Adrenal gland (tissue), 5 donors: ENCODE data around the gene ARMC2.

Experiments
- POLR2A ChIP-seq, 2 donors: fragments of 450-650 bp; IDR thresholded peaks; one replicate each; pipeline ENCODE4 v1.6.1; 2017; ENCODE audit warnings: antibody characterized with exemption in 2 of 2, mild to moderate bottlenecking in 2 of 2, moderate library complexity in 1 of 2
- TF ChIP-seq, protein P1 (sequence below), 6 experiments: fragments of 450-650 bp in 4 of 6; fragments of 200-600 bp in 2 of 6; sonication (generic) in 1 of 6; IDR thresholded peaks; 1 replicate in 5 of 6; 2 replicates in 1 of 6; pipeline versions ENCODE4 v1.5.1 to v1.8.0; 2016 to 2021; ENCODE audit warnings: antibody characterized with exemption in 6 of 6, mild to moderate bottlenecking in 2 of 6, moderate library complexity in 1 of 6
- donor health status: DM: no; HTN: no; CAD: no.

DNA sequence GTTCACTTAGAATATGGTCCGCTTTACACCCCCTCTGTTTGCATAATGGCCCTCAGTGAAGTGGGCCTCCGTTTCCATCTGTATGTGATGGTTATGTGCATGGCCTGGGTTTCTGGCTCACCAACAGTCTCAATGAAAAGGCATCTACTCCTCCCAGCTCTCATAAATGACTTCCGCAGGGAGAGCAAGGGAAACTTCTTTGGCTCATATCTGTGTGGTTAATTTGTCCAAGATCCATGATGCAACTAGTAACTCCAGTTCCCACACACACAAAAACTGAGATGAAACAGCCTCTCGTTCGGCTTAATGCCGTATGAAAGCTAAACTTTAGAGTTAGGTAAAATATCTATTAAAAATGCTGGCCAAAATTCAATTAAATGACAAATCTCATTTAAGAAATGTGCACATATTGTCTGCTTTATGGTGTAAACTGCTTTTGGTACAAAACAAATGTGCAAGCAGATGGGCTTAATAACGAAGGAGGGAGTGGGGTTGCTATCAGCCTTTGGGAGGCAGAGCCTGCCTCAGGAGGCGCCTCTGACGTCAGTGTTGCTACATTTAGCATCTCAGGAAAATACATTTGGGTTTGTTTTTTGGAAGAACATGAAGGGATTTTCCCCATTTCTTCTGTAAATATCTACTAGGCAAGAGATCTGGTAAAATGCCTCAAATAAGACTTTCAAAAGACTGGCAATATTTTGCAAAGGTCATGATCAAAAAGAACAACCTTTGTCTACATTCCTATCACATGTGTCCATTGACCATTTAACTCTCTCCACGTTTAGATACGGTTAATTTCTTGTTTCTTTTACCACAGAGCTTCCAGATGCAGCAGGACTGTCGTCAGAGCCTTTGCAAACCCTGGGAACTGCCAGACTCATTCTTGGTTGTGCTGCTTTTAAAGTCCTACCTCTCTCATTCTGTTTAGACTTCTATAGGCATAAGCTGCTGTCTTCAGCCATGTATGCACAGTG lies 96.8 kb downstream of the ARMC2 start:
- TF ChIP-seq, protein P1, sequence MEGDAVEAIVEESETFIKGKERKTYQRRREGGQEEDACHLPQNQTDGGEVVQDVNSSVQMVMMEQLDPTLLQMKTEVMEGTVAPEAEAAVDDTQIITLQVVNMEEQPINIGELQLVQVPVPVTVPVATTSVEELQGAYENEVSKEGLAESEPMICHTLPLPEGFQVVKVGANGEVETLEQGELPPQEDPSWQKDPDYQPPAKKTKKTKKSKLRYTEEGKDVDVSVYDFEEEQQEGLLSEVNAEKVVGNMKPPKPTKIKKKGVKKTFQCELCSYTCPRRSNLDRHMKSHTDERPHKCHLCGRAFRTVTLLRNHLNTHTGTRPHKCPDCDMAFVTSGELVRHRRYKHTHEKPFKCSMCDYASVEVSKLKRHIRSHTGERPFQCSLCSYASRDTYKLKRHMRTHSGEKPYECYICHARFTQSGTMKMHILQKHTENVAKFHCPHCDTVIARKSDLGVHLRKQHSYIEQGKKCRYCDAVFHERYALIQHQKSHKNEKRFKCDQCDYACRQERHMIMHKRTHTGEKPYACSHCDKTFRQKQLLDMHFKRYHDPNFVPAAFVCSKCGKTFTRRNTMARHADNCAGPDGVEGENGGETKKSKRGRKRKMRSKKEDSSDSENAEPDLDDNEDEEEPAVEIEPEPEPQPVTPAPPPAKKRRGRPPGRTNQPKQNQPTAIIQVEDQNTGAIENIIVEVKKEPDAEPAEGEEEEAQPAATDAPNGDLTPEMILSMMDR (IDR thresholded peaks at IDR 0.05): no peak
- no peak for TF ChIP-seq POLR2A (IDR thresholded peaks at IDR 0.05)
